ENCODE measurements around the gene ZFTA.
A peak's percentile ranks its signal among the peaks of the same experiment; 100 is the strongest.
"Not testable (repeated sequence)": the region's sequence is repeated elsewhere in the genome, so short reads cannot be mapped to it uniquely, and the experiment has no call there.

Gene ZFTA

GRCh38 chr11:63771741-63772318, 3.3 kb upstream of the ZFTA start:
- not testable (repeated sequence) for DNase-seq

- DNase-seq, result no peak
Measured at GRCh38 chr11:63770763-63771162, 2.2 kb upstream of the ZFTA start.

DNA sequence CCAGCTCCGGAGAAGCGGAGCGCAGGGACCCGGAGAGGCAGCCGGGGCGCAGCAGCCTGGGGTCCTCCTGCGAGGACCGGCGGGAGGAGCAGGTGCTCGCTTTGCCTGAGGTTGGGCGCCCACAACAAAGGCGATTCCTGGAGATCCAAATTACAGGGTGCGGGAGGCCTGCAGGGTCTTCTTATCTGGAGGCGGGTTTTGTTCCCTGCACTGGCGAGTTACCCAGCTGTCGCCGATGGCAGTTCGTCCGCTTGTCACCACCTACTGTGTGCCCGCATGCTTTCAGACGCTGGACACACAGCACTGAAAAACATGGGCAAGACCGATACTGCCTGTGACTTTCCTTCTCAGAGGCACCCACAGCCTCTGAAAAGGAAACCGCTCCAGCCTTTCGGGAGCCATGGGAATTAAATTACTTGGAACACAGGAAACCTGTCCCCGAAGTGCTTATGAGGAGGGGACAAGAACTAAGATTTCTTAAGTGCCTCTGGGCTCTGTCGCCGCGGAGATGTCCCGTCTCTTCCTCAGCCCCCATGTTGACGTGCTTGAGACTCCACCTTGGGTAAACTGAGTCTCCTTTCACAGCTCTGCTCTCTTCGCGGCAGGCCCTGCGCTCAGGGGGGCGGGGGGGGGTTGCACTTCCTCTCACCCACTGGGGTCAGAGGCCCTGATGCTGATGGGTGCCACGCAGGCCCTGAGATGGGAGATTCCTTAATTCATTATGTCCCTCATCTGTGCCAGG, 1.3 kb upstream of the ZFTA start:
- no peak for DNase-seq

- peak; percentile 20 for DNase-seq
Measured at GRCh38 chr11:63769042-63769713, 603 bp upstream of the ZFTA start.

DNA sequence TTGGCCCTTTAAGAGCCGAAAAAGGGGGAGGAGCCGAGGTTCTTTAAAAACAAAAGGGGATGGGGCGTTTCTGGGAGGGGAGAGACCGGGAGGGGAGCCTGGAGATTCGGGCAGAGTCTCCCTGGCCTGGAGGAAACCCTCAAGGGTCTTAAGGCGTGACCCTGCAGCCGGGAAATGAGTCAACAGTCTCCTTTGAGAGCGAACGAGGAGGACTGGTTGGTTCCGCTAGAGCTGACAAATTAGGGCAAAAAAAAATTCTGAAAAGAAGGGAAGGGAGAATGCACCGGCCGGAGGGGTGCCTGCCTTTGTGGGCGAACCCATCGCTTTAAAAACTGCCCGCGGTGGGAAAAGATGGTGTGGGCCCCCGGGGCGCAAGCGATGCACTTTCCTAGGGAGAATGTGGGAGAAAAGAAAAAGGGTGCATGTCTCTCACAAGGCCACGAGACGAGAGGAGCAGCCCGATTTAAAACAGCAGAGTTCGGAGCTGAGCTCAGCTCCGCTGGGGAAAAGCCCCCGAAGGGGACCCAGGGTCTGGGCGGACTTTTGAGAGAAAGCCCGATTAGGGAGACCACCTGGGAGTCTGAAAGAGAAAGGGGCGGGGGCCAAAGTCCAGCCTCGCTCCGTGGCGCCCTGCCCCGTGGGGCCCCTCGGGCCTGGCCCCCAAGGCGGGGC, 874 bp downstream of the ZFTA start:
- peak; percentile 55 for DNase-seq

DNA sequence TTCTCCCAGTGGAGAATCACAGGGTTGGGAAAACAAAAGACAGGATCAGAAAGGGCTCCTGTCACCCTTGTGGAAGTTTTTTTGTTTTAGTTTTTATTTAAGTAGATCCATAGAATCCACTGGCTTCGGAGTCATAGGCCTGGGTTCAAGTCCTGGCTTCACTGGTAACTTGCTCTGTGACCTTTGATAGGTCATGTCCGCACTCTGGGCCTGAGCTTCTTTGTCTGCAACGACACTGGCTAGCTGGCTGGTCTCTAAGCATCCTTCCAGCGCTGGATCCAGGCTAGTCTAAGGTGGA, 1.4 kb downstream of the ZFTA start:
- no peak for DNase-seq

DNA sequence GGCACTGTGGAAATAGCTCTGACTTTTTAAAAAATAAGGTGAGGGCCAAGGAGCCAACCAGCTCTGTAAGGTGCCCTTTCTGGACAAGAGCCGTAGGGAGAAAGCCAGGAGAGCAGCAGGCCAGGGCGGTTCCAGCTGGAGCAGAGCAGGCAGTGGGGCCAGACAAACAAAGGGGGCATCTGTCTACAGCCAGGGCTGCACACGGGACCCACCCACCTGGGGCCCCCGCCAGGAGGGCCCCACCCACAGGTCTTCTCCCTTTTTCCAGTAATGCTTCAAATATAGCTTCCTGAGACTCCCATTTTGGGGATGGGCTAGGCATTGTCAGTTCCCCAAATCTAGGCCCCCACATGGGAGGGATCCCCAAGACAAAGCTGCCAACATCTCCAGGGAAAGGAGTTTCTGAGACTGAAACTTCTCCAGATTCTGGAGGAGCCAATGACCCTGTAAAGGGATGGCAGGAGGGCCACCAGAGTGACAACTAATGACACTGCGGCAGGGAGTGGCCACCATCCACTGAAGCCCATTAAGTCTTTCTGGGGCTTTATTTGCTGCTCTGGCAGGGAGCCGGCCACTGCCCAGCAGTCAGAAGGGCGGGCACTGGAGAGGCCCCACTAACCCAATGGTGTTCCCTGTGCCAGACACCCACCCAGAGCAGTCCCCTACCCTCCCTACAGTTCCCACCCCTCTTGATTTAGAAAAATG, 1.9 kb downstream of the ZFTA start:
- no peak for DNase-seq

DNA sequence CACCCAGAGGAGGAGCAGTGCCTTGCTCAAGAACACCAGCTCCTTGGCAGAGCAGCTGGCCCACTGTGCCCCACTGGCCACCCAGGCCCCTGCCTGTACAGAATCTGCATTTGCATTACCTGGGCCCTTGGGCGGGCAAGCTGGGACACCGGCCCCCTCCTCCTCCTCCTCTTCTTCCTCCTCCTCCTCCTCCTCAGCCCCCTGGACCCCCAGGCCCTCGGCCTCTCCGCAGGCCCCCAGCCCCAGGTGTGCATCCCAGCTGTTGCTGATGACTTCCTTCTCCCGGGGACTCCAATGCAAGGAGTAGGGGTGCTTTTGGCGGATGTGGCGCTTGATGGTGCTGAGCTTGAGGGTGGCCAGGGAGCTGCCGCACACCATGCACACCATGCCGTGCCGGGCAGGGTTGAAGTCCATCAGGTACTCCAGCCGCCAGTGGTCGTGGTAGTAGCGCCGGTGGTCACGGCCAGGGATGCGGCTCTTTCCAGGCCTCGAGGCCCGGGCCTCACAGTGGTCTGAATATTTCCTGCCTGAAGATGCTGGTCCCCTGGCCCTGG, 2.8 kb downstream of the ZFTA start:
- no peak for DNase-seq

DNA sequence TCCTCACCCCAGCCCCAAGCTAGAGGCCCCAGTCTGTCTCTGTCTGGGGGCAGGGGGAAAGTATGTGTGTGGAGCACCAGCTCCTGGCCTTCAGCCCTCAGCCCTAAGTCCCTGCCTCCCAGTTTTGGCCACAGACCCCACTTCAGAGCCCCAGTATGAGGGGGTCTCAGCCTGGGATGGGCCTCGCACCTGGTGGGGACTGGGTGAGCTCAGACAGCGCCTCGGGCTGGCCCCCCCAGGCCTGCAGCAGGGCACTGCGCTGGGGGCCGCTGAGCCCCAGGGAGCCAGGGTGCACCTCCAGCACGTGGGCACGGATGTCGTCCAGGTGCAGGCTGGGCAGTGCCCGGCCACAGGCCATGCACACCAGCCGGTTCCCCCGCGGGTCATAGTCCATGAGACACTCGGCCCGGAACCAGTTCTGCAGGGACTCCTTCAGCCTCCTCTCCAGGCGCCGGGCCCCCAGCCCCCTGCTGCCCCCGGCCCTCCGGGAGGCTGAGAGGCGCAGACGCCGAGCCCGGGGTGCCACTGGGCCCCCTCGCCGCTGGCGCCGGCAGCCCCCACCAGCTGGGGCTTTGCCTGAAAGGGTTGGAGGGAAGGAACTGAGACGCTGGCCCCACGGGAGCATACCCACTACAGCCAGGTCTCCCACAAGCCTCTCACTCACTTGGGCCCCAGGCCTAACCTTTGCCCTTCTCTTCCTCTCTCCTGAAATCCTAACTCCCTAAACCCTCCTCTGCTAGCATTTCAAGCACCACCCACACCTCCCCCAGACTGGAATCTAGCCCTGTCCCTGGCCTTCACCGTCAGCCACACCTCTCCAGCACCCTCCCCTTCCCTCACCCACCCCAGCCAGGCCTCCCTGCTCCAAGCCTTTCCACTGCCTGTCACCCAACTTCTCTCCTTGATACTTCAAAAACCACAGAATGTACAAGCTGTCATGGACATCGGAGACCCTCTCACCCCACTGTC, 3.6 kb downstream of the ZFTA start:
- no peak for DNase-seq

DNA sequence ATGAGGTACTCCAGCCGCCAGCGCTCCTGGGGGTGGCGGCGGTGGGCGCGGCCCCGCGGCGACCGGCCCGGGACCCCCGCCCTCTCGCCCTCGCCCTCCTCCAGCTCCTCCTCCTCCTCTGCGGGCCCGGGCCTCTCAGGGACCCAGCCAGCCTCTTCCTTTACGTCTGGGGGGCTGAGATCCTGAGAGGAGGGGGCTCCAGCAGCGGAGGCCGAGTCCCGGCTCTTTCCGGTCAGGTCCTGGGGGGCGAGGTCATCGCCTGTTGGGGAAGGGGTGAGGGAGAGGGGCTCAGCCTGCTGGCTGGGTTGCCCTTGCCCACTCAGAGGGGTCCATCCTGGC, 4.3 kb downstream of the ZFTA start:
- no peak for DNase-seq

DNA sequence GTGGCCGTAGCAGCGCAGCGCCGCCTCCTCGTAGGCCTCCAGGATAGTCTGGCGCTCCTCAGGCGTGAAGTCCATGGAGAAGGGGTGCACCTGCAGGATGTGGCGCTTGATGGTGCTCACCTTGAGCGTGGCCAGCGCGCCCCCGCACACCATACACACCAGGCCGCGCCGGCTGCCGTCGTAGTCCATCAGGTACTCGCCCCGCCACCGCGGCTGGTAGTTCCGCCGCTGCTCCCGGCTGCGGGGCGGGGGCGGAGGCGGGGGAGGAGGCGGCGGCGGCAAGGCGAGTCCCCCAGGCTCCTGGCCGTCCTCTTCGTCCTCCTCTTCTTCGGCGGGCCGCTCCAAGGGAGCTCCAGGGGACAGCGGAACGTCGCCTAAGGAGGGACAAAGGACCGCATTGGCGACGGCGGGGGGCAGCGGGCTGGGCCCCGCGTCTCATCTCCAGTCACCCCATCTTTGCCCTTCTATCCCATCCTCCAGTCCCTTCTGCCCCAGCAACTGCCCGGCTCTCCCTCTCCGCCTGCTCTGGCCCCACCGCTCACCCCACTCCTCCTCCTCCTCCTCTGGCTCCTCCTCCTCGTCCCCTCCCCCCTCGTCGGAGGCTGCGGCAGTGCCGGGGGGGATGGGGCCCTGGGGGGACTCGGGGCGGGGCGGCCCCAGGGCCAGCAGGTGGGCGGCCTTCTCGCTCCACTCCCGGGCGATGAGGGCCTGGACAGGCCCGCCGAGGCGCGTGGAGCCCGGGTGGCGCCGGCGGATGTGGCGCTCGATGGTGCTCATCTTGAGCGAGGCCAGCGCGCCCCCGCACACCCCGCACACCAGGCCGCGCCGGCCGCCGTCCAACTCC, 4.9 kb downstream of the ZFTA start:
- no peak for DNase-seq

- no peak for DNase-seq
Measured at GRCh38 chr11:63762654-63763495, 5.7 kb downstream of the ZFTA start.

GRCh38 chr11:63761931-63762653, 6.5 kb downstream of the ZFTA start:
- no peak for DNase-seq

- DNase-seq, result no peak
Measured at GRCh38 chr11:63761188-63761587, 7.4 kb downstream of the ZFTA start.

DNA sequence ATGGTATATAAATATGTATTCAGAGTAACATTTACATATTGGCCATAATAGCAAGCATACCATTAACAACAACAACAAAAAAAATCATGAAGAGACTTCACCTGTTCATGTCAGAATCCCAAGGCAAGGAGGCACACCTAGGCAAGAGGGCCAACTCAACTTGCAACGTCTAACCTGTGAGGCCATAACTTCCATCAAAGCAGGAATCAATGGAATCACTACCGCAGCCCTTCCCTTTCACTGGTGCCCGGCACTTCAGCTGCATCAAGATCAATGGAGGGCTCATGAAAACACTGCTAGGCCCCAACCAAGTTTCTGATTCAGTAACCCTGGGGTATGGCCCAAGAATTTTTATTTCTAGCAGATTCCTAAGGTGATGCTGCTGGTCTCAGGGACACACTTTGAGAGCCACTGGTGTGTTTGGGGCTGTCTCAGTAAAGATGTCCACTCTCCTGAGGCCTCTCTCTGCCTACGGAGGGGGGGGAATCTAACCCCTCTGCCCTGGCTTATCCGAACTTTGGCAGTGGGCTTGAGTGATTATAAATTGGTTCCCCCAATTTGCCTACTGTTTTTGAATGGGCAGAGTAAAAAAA, 8.0 kb downstream of the ZFTA start:
- DNase-seq, result no peak

- no peak for DNase-seq
Measured at GRCh38 chr11:63756919-63757761, 11.4 kb downstream of the ZFTA start.

DNA sequence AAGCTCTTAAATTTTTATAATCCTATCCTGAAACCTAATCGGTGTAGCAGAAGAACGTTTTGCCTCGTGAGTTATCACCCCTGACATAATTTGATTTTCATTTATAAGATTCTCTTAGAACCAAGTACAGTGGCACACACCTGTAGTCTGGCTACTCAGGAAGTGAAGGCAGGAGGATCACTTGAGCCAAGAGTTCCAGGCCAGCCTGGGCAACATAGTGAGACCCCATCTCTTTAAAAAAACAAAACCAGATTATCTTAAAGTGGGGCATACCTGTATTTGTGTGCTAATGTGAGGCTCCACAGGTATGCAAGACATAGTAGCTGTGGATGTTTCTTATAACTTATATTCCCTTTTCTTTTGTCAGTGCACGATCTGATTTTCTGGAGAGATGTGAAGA, 19.0 kb downstream of the ZFTA start:
- DNase-seq, result no peak

- no peak for DNase-seq
Measured at GRCh38 chr11:63747011-63747410, 21.6 kb downstream of the ZFTA start.

All from activated CD4-positive, alpha-beta T cell treated with anti-CD3 and anti-CD28 coated beads, Interleukin-10, Interleukin-2, amounts not matched to agents 100 ng/mL and 50 ng/mL, durations not matched to agents 16 hours and 8 hours (primary cell).